SU-DHL-6 (cell line): ENCODE measurements around the gene MX2.

ENCODE experiments used
- EZH2phosphoT487 ChIP-seq: fragments of 200-600 bp; sonication (generic), shearing (Covaris generic); conservative IDR thresholded peaks from 2 replicates; pipeline ENCODE4 v1.6.1; 2018; ENCODE audit warnings: mild to moderate bottlenecking, antibody characterized with exemption, low read length, moderate library complexity, mixed read lengths
- TF ChIP-seq, protein P1 (sequence below): fragments of 200-600 bp; sonication (generic); IDR thresholded peaks from one replicate; pipeline ENCODE4 v1.5.1; 2017; ENCODE audit warnings: antibody characterized with exemption, mild to moderate bottlenecking, low read length, moderate library complexity; ENCODE audit not compliant: insufficient read depth, poor library complexity, severe bottlenecking

DNA sequence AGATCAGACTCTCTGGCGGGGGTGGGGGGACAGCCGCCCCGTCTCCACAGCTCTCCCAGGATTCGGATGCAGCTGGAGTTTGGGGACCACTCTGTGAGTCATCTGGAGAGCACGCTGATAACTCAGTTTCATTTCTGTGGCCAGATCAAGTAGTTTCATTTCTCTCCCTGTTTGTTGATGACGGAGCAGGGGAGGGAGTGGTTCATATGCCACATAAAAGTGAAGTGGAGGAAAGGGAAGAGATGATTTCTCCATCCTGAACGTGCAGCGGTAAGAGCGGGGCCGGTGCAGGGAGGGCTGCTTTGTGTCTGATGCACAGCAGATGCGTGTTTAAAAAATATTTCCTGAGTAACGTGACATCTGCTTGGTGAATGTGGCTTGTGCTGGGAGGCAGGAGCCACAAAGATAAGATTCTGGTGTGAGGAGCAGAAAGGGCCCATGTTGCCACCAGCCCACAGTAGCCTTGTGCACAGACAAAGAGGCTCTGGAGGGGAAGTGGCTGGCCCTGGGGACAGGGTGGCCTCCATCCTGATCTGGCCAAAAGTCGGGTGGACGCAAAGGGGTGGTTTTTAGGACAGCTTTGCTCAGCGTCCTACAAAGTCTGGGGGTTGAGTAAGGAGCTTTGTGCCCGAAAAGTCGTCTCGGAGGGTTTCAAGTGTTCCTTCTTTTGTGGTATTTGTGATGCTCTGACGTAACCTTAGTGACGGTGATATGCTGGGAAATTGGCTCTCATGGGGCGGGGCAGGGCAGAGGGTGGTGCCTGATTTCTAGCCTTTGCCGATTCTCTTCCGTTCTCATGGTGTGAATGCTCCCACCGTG lies at the start of gene MX2:
- TF ChIP-seq, protein P1, sequence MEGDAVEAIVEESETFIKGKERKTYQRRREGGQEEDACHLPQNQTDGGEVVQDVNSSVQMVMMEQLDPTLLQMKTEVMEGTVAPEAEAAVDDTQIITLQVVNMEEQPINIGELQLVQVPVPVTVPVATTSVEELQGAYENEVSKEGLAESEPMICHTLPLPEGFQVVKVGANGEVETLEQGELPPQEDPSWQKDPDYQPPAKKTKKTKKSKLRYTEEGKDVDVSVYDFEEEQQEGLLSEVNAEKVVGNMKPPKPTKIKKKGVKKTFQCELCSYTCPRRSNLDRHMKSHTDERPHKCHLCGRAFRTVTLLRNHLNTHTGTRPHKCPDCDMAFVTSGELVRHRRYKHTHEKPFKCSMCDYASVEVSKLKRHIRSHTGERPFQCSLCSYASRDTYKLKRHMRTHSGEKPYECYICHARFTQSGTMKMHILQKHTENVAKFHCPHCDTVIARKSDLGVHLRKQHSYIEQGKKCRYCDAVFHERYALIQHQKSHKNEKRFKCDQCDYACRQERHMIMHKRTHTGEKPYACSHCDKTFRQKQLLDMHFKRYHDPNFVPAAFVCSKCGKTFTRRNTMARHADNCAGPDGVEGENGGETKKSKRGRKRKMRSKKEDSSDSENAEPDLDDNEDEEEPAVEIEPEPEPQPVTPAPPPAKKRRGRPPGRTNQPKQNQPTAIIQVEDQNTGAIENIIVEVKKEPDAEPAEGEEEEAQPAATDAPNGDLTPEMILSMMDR: no peak
- TF ChIP-seq EZH2phosphoT487: no peak
